Hematopoietic multipotent progenitor cell treated with erythropoietin and hydrocortisone succinate and interleukin-3 and kit ligand, for 15 days (in vitro differentiated cells): Measurements from ENCODE around the gene PNMA1.
A peak's percentile ranks its signal among the peaks of the same experiment; 100 is the strongest.

Source experiments
- DNase-seq: peaks from one replicate; pipeline ENCODE4 v3.0.0-alpha.2; 2015; ENCODE audit warnings: low spot score

Gene PNMA1

DNA sequence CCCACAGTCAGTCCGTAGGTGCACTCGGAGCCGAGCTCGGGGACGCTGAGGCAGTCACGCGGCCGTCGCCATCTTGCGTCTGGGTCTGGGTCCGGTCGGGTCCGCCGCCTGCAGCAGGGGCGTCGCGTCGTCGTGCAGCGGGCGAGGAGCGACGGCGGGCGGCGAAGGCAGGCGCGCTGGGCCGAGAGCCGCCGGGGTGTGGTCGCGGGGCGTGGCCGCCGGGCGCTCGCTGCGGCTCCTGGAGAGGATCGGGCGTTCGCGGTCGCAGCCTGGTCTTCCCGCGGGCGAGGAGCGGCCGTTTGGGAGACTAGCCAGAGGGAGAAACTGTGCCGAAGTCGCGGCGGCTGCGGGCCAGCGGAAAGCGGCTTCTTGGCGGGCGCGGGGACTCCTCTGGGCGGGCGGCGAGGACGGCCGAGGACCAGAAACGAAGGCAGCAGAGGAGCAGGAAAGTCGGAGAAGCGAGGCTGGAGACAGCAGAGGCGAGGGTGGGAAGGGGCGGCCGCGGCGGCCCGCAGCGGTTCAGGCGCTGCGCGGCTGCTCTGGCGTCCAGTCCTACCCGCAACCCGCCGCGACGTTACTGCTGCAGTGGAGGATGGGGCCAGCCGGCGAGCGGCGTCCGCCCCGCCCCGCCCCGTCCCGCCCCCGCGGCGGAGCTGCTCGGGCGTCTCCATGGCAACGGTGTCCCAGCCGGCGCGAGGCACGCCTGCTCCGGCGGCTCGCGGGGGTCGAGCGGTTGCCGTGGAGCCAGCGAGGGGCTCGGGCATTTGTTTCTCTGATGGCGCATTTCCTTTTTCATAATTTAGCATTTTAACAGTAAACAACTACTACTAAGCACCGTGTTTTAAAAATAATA is at the start of gene PNMA1:
Gene PNMA1 (minus strand): TSS at position 582 of the 853 bp plus-strand sequence. CDS start 745 bp downstream, outside the sequence.
- DNase-seq: peak; percentile 89

- DNase-seq: no peak
Measured at GRCh38 chr14:73763396-73763795, 49.2 kb upstream of the PNMA1 start.

DNA sequence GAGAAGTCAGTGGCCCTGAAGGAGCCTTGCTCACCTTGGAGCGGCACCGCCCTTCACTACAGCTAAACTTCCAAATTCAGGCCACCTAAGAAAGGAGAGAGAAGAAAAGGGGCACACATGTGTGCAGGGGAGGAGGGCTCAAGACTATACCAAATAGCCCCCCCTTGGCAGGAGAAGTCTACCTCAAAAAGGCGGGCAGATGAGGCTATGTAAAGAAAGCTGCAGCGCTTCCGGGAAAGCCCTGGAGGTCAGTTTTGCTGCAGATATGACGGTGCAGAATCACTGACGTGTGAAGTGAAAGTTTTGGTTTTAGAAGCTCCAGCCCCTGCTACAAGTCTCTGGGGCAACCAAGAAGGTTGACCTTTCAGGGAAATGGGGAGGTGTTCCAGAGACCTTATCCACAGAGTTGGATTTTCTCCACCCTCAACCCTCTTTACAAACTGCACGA is 48.2 kb upstream of the PNMA1 start:
- DNase-seq: no peak

DNA sequence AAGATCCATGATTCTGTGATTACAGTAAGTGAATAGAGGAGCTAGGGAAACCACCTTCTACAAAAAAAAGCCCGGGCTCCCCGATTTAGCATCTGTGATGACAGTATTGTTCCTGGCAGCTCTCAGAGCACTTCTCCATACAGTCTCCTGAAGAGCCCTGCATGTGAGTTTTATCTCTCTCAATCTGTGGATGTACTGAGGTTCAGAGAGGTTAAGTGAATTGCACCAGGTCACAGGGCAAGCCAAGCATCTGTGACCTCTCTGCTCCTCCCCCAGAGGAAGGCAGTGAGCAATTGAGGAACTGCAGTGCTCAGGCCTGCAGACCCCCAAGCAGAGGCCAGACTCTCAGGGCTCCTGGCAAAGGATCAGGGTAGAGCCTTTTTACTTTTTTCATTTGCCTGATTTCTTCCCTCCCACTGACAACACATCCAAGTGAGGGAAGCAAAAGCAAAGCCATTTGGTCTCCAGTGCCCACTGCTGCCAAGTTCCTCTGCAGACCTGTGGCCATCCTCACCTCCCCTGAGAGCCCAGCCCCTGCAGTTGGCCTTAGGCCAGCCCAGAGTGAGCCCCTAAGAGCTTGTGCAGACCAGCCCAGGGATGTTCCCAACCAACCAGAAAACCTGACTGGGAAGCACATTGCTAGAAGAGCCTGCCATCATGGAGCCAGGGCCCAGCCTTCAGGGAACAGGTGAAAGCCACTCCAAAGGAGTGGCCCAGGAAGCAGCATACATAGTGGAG is 47.6 kb upstream of the PNMA1 start:
- no peak for DNase-seq

- no peak for DNase-seq
Measured at GRCh38 chr14:73760598-73761586, 46.7 kb upstream of the PNMA1 start.

DNA sequence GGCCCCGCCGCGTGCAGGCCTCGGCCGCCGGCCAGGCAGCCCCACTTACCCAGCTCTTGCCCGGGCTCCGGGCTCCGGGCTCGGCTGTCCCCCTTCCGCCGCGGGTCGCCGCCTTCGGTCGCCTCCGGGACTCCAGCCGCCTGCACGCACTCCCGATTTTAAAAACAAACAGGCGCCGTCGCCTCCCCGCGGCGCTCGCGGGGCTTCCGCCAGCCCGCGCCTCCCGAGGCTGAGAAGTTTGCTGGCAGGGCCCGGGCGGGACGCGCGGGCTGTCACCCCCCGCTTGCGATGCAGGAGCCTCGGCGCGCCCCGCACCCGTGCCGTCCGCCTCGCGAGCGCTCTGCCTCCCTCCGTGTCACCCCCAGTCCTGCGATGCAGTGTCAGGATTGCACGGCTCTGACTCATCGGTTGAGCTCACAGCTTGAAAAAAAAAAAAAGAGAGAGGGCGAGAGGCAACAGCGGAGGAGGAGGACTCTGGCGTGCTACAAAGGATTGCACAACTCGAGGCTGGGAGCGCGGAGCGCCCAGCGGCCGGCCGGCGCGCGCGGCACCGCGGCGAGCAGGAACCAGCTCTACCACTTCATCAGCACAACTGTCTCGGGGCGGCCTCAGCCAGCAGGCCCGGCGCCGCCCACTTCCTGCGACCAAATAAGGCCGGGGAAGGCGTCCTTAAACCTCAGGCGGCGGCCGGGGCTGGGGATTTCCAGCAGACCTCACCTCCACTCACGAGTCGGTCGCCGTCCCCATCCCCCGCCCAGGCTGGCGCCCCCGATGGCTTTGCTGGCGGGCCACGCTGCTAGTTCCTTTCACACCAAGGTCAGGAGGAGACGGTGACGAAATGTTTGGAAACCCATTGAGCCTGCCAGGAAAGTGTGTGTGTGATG is 45.8 kb upstream of the PNMA1 start:
- peak; percentile 90 for DNase-seq

DNA sequence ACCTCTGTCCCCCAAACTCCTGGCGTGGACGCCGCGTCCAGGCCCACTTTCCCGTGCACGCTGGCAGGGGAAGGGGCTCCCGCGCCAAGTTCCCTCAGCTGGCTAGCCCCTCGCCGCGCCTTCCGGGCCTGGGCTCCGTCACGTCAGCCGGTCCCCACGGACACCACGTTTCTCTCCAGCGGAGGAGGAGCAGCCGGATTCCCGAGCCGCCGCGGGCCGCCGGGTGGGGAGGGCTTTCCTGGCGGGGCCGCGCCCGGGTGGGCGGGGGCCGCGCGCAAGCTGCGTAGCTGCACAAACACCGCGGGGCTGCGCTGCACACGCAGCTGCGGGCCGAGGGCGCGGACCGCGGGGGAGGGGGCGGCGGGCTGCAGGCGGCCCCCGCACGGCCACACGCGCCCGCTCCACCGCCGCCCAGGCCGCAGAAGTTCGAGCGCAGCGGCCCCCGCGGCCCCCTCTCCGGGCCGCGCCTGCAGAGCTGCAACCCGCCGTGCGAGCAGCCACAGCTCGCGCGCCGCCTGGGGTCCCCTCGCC is 45.1 kb upstream of the PNMA1 start:
- DNase-seq: peak; percentile 59

- peak; percentile 77 for DNase-seq
Measured at GRCh38 chr14:73758392-73759182, 44.4 kb upstream of the PNMA1 start.

GRCh38 chr14:73757876-73758391 is 43.8 kb upstream of the PNMA1 start:
- no peak for DNase-seq

DNA sequence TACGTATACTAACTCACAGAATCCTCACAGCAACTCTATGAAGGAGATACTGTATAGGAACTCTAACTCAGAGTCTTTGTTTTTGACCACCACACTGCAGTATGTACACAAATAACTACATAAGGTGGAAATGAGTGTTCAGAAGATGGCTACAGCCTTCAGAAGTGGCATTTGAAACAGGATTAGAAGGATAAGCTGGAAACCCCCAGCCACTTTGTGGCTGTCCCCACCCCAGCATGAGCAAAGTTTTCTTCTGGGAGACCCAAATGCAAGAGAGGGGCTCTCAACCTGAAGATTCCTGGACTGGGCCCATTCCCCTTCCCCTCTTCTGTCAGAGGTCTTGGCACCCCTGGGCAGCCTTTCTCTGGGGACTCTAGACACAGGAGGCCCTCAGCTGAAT is 43.2 kb upstream of the PNMA1 start:
- no peak for DNase-seq

DNA sequence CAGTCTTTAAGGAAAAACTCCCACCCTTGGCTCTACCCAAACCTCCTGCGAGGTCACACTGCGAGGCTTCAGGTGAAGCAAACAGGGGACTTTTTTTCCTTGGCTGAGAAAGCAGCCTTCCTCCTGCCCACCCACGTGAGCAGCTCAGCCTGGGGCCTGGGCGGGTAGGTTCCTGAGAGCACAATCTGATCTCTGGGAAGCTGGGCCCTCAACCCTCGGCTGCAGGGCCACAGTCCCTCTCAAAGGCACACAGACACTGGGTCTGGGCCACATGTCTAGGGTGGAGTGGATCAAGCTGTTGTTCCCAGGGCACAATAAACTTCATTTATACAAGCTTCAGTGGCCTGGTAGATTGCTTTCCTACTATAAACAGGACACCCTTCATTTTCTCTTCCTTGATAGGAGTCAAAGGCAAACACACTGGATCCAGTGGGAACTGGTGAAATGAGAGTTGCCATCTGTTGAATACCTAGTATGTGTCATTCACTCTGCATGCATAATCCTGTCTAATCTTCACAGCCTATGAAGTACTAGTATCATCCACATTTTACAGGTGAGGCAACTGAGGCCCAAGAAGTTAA is 41.3 kb upstream of the PNMA1 start:
- DNase-seq: peak; percentile 72

DNA sequence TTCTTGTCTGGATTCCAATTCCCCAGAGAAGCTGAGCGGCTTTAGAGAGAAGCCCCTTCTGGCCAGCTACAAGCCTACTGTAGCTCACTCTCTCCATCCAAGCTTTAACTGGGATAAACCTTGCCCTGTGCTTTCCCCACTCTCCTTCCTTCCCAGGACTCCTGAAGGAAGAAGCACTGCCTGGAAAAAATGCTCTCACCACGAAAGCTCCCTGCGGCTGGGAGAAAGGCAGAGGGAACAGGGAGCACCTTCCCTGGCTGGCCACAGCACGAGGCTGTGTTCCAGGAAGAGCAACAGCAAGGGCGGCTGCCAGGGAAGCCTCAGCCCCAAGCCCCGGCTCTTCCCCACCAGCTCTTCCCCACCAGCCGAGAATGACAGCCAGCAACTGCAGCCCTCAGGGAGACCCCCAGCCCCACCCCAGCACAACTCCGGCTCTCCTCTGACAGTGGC is 40.8 kb upstream of the PNMA1 start:
- no peak for DNase-seq

- peak; percentile 64 for DNase-seq
Measured at GRCh38 chr14:73753887-73754795, 40.0 kb upstream of the PNMA1 start.

GRCh38 chr14:73753124-73753886 is 39.1 kb upstream of the PNMA1 start:
- DNase-seq: peak; percentile 93

DNA sequence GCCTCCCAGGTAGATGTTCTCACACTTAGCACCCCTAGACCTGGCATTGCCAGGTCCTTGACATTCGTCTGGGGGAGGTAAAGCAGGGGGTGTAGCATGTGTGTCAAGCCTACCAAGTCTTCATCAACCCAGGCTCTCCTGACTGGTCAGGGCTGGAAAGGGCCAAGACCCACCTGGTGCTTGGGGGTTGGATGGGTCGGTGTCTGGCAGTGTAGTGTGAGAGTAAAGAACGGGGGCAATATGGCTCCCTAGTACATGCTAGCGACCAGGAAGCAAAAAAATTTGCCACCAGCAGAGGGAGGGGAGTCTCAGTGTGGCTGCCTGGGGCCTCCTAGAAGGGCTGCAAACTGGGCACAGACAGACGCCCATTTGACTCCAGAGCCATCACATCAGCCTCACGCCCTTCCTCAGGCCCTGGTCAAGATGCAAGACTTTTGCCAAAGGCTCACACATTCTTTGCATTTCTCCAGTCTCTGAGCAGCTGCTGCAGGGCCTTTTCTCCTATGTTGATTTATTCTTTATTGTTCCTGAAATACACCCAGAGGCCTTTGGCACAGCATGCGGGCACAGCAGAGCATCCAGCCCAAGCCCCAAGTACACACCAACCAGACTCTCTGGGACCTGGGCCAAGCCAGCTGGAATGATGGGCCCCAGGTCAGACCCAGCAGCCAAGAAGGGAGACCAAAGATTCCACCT is 38.3 kb upstream of the PNMA1 start:
- DNase-seq: peak; percentile 75

- DNase-seq: no peak
Measured at GRCh38 chr14:73751157-73751691, 37.0 kb upstream of the PNMA1 start.
